Measurements from ENCODE around the gene ENPP1. TPM values are rescaled to one million over a fixed set of nuclear protein-coding genes. Genes with fewer than 3 reads are reported as not detected.

The ENPP1 gene
- total RNA-seq, 4 donors from 2014 or later, result 10.0 to 54.7 (median 12.6) TPM

GRCh38 chr6:131890091-131890490, 82.3 kb downstream of the ENPP1 start:
- no peaks in the 10 kb centered on the region for H3K9me3 ChIP-seq
- no peak for ATAC-seq

GRCh38 chr6:131893198-131893597, 85.4 kb downstream of the ENPP1 start:
- Histone ChIP-seq H3K27ac (no peak overlapping the region), H3K27me3 (no peaks in the 10 kb centered on the region), H3K36me3 (peaks cover 0 to 26% of the 10 kb centered on the region in 2 donors), H3K4me1 (peaks cover 0 to 4% (median 0%) of the 10 kb centered on the region in 3 donors), H3K4me3 (no peak overlapping the region), H3K9me3 (peaks cover 0 to 5% (median 0%) of the 10 kb centered on the region in 3 donors)
- no peak for ATAC-seq
- 75 to 82% methylated on average over 1 of the region's 1 CpG for WGBS, 2 donors (ENCODE audit: low coverage in 1 of 2)
- TF ChIP-seq POLR2AphosphoS5 (IDR thresholded peaks at IDR 0.05) (no peak), CTCF (IDR thresholded peaks at IDR 0.05) (no peak), EP300 (IDR thresholded peaks at IDR 0.05) (no peak)

More at GRCh38 chr6:131890091-131890490, 82.3 kb downstream of the ENPP1 start:
- WGBS, 2 donors (ENCODE audit: low coverage in 1 of 2), result 52 to 64% methylated on average over 3 of the region's 3 CpGs
- Histone ChIP-seq H3K27me3 (no peaks in the 10 kb centered on the region), H3K4me3 (no peak overlapping the region), H3K27ac (no peak overlapping the region), H3K36me3 (peaks cover 0 to 38% of the 10 kb centered on the region in 2 donors), H3K4me1 (peaks cover 0 to 4% (median 0%) of the 10 kb centered on the region in 3 donors)
- TF ChIP-seq POLR2AphosphoS5 (IDR thresholded peaks at IDR 0.05), result no peak
- TF ChIP-seq POLR2A (IDR thresholded peaks at IDR 0.05), result no peak
- TF ChIP-seq CTCF (IDR thresholded peaks at IDR 0.05), result no peak
- no peak for TF ChIP-seq EP300 (IDR thresholded peaks at IDR 0.05)

- Histone ChIP-seq H3K9me3 (peaks cover 0 to 12% (median 0%) of the 10 kb centered on the region in 3 donors), H3K4me1 (peaks cover 0 to 4% (median 0%) of the 10 kb centered on the region in 3 donors), H3K36me3 (peaks cover 0 to 10% of the 10 kb centered on the region in 2 donors), H3K4me3 (no peak overlapping the region), H3K27me3 (no peaks in the 10 kb centered on the region), H3K27ac (no peak overlapping the region)
- WGBS, 2 donors (ENCODE audit: low coverage in 1 of 2), result 51 to 55% methylated on average over 5 to 6 of the region's 8 CpGs
- ATAC-seq, result no peak
- TF ChIP-seq POLR2AphosphoS5 (IDR thresholded peaks at IDR 0.05), result no peak
- TF ChIP-seq POLR2A (IDR thresholded peaks at IDR 0.05), result no peak
- no peak for TF ChIP-seq CTCF (IDR thresholded peaks at IDR 0.05)
- TF ChIP-seq EP300 (IDR thresholded peaks at IDR 0.05), result no peak
Measured at GRCh38 chr6:131894493-131895424, 86.9 kb downstream of the ENPP1 start.

GRCh38 chr6:131897050-131897435, 89.2 kb downstream of the ENPP1 start:
- no peaks in the 10 kb centered on the region for H3K36me3 ChIP-seq
- no peak for ATAC-seq
- no peaks in the 10 kb centered on the region for H3K27me3 ChIP-seq
- H3K9me3 ChIP-seq, result peaks cover 0 to 12% (median 0%) of the 10 kb centered on the region in 3 donors
- WGBS, 2 donors (ENCODE audit: low coverage in 1 of 2), result 84 to 91% methylated on average over 3 to 4 of the region's 4 CpGs
- H3K27ac ChIP-seq, result no peak overlapping the region
- H3K4me1 ChIP-seq, result peaks cover 0 to 4% (median 0%) of the 10 kb centered on the region in 3 donors
- TF ChIP-seq CTCF (IDR thresholded peaks at IDR 0.05) (no peak), EP300 (IDR thresholded peaks at IDR 0.05) (no peak), POLR2A (IDR thresholded peaks at IDR 0.05) (no peak), POLR2AphosphoS5 (IDR thresholded peaks at IDR 0.05) (no peak)
- no peak overlapping the region for H3K4me3 ChIP-seq

GRCh38 chr6:131897621-131898020, 89.8 kb downstream of the ENPP1 start:
- no peak for ATAC-seq
- TF ChIP-seq POLR2AphosphoS5 (IDR thresholded peaks at IDR 0.05) (no peak), CTCF (IDR thresholded peaks at IDR 0.05) (no peak), POLR2A (IDR thresholded peaks at IDR 0.05) (no peak), EP300 (IDR thresholded peaks at IDR 0.05) (no peak)
- no peaks in the 10 kb centered on the region for H3K36me3 ChIP-seq
- H3K4me1 ChIP-seq, result peaks cover 0 to 4% (median 0%) of the 10 kb centered on the region in 3 donors
- H3K27me3 ChIP-seq, result no peaks in the 10 kb centered on the region
- no peak overlapping the region for H3K4me3 ChIP-seq
- peaks cover 0 to 12% (median 0%) of the 10 kb centered on the region in 3 donors for H3K9me3 ChIP-seq
- H3K27ac ChIP-seq, result no peak overlapping the region

All from gastroesophageal sphincter (tissue), 4 donors.